HG03575 (cell line): Measurements from ENCODE around the gene DNAH6.
"Not testable (repeated sequence)": the region's sequence is repeated elsewhere in the genome, so short reads cannot be mapped to it uniquely, and the experiment has no call there.

Experiments used
- ATAC-seq: cut with Tn5 transposase; IDR thresholded peaks from one replicate; pipeline ENCODE4 v1.9.1; 2021; ENCODE audit not compliant: unreplicated experiment, insufficient number of reproducible peaks, low FRiP score; ENCODE audit errors: extremely low read depth

Gene DNAH6, protein sequence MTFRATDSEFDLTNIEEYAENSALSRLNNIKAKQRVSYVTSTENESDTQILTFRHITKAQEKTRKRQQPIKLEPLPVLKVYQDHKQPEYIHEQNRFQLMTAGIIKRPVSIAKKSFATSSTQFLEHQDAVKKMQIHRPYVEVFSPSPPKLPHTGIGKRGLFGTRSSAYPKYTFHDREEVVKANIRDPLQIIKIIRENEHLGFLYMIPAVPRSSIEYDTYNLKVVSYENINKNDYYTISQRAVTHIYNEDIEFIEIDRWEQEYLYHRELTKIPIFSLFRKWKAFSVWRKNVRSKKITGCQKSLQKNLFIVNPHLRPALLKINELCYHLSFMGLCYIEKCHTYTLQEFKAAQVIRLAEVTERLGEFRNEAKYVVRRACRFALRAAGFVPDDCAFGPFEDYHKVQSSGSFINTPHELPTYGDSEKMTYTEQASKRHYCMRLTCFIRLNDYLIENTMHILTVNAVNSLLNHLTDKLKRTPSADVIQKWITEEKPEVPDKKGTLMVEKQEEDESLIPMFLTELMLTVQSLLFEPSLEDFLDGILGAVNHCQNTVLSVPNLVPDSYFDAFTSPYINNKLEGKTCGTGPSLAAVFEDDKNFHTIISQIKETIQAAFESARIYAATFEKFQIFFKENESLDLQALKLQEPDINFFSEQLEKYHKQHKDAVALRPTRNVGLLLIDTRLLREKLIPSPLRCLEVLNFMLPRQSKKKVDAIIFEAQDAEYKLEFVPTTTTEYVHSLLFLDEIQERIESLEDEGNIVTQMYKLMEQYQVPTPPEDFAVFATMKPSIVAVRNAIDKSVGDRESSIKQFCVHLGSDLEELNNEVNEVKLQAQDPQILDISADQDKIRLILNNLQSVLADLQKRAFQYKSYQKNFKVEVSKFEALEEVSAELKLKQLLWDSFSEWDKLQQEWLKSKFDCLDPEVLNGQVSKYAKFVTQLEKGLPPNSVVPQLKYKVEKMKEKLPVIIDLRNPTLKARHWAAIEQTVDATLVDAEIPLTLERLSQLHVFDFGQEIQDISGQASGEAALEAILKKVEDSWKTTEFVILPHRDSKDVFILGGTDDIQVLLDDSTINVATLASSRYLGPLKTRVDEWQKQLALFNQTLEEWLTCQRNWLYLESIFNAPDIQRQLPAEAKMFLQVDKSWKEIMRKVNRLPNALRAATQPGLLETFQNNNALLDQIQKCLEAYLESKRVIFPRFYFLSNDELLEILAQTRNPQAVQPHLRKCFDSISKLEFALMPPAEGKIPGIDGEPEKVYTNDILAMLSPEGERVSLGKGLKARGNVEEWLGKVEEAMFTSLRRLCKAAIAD (N-terminal part only)

DNA sequence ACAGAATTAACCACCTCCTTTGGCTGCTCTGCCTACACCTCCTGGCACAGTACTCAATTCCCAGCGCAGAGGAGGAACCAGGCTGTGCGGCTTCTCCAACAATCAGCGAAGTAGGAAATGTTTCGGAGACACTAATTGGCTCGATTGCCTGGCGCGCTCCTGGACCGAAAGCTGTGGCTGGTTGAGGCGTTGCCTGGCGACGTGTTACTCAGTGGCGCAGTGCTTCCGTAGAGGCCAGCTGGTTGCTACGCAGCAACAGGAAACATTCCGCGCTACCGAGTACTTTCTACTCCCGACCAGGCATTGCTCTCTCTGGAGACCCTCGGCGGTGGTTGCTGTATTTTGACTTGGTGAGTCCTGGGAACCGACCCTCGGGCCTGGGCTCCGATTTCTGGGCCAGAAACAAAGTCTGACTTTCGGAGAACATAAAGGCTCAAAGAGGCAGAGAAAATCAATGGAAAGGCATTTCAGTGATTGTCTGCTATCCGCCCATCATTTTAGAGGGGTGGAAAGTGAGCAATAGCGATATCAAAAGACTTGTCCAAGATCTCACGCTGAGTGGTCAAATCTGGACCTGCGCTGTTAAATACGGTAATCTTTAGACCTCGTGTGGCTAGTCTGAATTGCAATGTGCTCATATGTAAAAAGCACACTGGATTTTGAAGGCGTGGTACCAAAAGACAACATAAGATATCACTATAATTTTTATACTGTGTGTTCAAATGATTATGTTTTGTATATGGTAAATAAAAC, at the start of gene DNAH6:
Gene DNAH6, plus strand, starts transcription at position 265 of the 753 bp plus-strand sequence. CDS start 1,329 bp downstream, outside the sequence.
- peak; percentile 89 for ATAC-seq

DNA sequence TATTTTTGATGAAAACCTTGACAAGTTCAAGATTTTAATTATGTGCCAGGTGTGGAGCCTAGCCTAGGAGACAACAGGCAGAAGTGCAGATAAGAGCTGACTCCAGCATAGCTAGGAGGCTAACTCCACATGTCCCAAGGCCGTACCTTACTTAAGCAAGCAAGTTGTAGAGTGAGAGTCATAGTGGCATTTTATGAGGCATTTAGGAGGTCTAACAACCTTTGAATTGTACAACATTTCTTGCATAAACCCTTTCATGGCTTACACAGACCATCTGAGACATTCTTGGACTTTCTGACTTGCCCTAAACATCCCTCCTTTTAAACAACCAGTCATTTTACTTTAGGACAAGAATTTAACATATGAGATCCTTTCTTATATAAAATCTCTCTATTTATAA, 48.9 kb upstream of the DNAH6 start:
- ATAC-seq = no peak

DNA sequence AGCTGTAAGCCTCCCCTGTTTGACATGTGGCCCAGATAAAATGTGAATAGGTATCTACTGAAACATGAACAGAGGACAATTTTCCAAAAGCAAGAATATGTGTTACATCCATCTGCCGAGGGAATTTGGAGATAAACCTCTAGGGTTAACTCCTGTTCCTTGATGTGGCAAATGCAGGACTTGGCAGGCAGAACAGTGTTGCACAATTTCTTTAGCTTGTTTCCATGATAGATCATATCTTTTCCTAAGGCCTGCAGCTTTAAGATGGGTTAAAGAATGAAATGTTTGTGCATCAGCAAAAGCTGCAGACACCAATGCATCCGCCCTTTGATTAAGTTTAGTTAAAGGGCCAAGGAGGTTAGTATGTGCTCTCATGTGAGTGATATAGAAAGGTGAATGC, 43.9 kb upstream of the DNAH6 start:
- not testable (repeated sequence) for ATAC-seq

DNA sequence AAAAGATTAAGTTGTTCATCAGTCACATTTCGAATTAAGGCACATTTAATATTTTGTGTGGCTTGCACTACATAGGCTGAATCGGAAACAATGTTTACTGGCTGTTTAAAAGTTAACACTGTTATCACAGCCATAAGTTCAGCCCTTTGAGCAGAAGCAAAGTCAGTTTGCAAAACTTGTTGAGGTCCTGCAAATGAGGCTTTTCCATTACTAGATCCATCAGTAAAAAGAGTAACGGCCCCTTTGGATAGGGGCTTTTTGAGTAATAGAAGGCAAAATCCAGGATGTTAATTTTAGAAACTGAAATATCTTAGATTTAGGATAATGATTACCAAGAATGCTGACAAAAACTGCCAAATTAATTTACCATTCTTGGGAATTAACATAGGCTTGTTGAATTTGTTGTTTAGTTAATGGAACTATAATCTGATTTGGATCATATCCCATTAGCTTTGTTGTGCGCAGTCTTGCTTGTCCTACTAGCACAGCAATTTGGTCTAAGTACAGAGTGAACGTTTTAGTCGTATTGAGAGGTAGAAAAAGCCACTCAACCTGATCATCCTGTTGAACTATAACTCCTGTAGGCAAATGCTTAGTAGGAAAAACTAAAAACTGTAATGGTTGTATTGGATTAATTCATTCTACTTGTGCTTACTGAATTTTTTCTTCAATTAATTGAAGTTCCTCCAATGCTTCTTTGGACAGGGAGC, 43.3 kb upstream of the DNAH6 start:
- no peak for ATAC-seq

DNA sequence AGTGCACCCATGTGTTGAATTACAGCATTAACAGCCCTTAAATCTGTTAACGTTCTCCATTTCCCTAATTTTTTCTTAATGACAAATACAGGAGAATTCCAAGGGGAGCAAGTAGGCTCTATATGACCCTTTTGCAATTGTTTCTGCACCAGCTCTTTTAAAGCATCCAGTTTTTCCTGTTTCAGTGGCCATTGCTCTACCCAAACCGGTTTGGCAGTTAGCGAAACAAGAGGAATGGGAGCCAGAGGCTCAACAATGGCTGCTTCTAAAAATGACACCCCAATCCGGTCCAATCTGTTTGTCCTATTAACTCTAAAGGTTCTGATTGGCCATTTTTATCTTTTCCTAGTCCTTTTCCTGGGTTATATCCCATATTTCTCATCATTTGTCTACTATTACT, 42.1 kb upstream of the DNAH6 start:
- ATAC-seq = no peak

DNA sequence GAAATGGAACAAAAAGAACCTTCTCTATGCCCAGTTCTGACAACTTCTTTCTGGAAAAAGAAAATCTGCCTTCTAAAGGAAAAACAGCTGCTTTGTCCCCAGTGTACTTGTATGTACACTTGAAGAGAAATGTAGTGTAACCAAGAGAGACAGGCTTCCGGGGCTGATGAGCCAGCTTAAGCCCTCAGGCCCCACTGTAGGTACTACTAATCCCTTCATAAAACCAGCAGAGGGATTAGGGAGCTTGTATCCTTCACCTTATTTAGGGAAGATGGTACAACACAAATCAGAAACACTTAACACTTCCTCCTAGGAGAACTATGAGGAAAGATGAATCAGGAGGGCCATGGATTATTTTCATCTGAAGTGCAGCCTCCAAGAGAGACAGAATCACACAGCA, 38.4 kb upstream of the DNAH6 start:
- ATAC-seq = no peak

DNA sequence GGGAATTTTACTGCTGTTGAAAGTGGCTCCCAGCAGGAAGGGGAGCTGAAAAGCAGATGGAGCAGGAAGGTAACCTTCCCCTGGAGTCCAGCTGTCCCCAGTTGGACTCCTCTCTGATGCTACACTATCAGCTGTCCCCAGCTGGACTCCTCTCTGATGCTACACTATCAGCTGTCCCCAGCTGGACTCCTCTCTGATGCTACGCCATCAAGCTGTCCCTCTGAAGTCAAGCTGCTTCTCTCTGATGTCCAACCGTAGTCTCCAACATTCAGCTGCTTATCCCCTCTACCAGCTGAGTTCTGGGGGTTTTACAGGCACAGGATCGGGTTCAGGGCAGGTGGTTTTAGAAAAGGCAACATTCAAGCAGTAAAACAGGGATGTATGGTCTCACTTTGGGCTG, 37.4 kb upstream of the DNAH6 start:
- ATAC-seq = no peak

DNA sequence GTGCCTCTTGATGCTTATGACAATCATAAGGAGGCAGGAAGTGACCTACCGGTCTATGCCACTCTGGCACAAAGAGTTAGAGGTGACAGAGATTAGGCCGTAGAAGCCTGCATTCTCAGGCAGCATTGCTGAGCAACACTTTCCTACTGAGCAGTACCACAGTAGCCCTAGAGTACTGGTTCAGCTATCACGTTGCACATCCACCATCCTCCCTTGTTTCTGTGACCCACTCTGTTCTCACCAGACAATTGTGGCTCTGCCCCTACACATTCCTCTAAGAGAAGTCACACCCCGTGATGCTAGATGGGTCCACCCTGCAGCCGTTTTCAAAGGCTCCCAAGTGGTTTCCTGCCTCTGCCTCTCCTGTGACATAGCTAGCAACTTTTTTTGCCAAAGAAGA, 34.6 kb upstream of the DNAH6 start:
- no peak for ATAC-seq

DNA sequence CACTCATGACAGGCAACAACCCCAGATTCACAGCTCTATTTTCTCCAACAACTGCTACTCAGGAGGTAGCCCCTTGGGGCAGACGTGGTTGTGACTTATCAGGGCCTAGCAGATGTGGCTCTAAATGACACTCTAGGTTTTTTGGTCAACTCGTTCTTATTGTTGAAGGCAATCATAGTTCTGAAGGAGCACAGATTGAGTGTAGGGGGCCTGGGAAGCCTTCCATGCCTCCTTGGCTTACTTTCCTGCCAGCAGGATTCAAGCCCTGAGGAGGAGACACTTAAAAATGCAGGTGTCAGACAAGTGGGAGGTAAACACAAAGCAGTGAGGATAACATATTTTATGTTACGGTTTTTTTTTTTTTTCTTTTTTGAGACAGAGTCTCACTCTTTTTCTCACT, 33.7 kb upstream of the DNAH6 start:
- no peak for ATAC-seq

DNA sequence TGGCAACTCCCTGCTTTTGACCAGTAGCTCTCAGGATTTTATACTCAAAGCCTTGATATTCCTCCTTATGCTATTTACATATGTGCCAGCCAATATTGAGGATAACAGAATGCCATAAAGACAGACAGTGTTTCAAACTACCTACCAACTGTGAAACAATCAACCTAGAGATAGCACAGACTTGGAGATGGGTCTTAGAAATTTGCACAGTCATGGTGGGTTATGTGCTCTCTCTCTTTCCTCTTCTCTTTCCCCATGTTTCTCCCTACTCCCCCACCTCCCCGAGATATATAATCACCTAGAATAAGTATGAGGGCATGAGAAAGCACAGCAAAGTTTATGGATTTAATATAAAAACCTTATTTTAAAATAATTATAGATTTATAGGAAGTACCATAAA, 33.0 kb upstream of the DNAH6 start:
- ATAC-seq = no peak

DNA sequence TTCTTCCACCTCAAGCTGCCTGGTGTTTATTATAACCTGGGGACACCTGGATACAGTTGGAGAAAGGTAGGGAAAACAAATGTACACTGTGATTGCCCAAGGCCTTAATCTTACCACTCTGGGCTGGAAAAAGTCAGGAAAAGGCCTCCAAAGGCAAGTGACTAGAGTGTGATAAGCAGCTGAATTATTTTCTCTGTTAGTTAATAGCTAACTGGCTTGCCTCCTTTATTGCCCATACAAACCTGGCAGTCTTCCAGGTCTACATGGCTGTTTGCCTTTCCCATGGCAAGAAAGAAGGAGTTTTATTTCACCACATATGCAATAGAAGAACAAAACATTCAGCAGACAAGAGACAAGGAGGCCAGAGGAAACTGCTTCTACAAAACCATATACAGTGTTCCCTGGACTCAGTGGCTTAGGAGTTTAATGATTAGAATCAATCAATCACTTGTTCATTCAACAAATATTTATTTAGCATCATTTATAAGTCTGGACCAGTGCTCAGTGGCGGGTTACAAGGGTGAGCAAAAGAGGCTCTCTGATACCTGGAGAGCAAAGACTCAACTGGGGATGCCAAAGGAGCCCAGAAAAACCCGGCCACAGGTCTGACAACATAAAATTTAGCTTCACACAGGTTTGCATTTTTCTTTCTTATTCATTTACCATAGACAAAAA, 29.7 kb upstream of the DNAH6 start:
- ATAC-seq = no peak

DNA sequence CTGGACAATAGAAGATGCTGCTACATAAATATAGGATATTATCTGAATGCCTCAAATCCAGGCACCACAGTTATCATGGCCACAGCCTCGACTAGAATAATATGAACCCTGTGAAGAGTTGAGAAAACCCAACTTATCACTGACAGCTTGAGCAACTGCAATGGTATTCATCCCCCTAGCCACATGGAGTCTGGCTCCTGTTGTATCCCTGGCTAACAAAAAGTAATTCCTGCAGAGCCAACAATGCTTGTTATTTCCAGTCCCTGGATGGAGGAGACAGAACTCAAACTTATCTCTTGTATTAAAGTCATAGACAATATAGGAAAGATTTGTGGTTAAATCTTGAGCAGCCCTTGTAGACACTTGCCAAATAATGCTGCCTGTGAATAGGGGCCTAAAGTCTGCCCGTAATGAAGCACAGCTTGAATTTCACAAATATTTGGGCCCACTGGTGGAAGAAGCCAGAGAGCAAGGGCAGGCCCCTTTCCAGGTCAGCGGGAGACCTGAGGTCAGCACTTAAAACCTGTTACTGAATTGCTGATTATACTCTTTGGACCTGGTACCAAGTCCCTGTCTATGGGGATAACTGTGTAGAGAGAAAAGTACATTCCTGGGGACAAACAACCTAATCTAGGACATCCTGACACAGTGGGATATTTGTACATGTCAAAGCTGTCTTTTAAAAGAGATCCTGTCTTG, 28.9 kb upstream of the DNAH6 start:
- no peak for ATAC-seq

DNA sequence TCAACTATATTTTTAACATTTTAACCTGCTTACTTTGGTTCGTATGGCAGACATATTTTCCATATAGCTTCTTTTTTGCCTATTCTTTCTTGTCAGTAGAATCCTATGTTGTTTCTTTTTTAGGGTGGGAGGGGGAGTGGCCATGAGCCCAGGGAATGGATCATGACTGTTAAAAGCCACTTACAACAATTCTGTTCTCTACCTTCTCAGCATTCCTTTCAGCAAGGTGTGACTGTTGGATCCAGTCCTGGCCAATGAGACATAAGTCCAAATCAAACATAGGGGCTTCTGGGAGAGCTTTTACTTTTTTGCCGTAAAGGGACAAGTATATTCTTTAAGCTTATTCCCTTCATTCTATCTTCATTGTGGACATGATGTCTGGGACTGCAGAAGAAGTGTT, 25.0 kb upstream of the DNAH6 start:
- no peak for ATAC-seq

DNA sequence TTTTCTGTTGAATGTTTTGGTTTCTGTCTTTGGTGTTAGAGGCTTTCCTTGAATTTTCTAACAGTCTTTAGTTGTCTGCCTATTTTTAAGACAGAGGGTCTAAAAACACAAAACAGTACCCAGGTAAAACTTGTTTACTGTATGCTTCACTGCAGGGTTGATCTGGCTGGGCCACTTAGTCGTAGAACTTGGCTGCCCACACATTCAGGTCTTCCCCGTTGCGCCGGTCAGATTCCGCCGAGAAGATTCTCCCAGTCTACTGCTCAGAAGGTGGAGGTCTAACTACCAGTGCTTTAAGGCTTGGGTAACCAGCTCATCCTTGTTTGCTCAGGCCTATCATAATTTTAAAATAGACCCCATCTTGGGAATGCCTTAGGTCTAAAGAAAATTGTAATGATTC, 24.6 kb upstream of the DNAH6 start:
- no peak for ATAC-seq

DNA sequence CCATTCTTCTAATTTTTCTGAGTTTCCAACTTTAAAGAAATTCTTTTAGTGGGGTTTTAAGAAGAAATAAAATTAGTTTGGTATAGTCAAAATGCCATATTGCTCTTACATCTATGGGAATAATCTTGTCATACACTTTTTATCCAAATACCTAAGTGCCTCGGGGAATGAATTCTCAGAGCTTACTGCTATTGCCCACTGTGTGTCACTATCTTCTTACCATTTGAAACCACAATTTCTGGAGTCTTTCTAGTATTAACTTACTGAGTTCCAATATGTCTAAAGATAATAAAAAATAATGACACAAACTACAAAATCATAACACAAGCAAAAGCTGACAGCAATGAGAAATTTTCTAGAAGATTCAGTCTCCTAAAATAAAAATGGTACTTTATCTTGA, 23.7 kb upstream of the DNAH6 start:
- no peak for ATAC-seq

DNA sequence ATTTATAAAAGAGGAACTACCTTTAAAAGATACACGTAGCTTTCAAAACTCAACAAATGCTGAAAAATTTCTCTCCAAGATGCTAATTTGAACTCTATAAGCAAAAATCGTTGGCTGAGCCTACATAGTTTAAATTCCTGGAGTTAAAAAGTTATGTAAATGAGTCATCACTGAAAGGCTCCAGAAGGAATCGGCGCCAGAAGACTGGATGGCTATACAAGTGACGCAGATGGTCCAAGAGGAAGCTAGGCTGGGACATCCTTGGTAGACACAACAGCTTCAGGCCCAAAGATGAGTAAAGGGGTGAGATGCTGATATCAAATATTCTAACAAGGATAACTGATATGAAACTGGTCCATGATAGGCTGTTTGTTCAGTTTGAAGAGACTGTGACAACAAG, 22.8 kb upstream of the DNAH6 start:
- no peak for ATAC-seq

DNA sequence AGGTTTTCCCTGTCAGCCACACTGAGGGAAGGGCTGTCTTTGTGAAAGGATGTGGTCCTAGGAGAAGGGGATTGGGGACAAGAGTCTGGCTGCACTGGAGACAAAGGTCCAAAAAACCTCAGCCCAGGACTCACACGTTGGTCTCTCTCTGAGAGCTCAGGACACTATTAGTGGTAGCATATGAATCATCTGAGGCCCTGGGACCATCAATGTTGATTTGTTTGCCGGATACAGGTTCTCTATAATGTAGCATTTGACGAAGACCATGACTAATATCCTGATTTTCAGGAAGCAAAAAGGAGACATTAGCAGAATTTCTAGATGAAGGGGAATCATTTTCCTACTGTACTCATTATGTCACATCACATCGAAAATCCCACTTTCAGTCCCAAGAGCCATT, 22.2 kb upstream of the DNAH6 start:
- no peak for ATAC-seq
